ENCODE results near the gene ATP6V0E2.
"Not testable (repeated sequence)": the region's sequence is repeated elsewhere in the genome, so short reads cannot be mapped to it uniquely, and the experiment has no call there.

ATP6V0E2 gene

DNA sequence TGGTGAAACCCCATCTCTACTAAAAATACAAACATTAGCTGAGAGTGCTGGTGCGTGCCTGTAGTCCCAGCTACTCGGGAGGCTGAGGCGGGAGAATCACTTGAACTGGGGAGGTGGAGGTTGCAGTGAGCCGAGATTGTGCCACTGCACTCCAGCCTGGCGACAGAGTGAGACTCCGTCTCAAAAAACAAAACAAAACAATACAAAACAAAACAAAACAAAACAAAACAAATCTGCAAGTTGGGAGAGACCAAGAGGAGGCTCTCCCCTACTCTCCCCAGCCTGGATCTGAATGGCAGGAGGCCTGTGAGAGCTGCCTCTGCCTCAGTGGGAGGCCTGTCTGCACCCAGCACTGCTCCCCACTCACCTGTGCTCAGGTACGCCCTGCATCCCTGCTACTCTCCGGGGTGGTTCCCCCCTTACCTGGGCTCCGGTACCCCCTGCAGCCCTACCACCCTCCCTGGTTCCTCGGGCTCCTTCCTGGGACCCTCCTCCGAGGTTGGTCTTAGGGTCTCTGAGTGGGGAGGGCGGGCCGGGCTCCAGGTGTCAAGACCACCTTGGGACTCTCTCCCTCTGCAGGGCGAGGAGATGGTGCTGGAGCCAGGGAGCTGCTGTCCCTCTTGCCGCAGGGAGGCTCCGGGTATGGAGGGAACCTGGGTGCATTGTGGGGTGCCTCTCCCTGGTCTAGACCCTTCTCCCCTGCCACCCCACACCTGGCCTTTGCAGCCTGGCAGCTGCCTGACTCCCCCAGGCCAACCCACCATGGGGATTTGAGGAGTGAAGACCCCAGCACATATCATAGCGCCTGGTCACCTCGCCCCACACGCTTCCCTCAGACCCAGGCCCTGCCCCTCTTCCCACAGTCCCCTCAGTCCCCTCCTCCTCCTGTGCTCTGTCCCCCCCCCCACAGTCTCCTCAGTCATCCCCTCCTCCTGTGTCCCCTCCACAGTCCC, 45.1 kb upstream of the ATP6V0E2 start:
- no peaks in the 10 kb centered on the region for H3K4me1 ChIP-seq (ENCODE audit: insufficient read depth, low read length, severe bottlenecking)
- TF ChIP-seq, protein P1, sequence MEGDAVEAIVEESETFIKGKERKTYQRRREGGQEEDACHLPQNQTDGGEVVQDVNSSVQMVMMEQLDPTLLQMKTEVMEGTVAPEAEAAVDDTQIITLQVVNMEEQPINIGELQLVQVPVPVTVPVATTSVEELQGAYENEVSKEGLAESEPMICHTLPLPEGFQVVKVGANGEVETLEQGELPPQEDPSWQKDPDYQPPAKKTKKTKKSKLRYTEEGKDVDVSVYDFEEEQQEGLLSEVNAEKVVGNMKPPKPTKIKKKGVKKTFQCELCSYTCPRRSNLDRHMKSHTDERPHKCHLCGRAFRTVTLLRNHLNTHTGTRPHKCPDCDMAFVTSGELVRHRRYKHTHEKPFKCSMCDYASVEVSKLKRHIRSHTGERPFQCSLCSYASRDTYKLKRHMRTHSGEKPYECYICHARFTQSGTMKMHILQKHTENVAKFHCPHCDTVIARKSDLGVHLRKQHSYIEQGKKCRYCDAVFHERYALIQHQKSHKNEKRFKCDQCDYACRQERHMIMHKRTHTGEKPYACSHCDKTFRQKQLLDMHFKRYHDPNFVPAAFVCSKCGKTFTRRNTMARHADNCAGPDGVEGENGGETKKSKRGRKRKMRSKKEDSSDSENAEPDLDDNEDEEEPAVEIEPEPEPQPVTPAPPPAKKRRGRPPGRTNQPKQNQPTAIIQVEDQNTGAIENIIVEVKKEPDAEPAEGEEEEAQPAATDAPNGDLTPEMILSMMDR (IDR thresholded peaks at IDR 0.05; ENCODE audit: low read length): no peak
- no peak for TF ChIP-seq EZH2 (IDR thresholded peaks at IDR 0.05; ENCODE audit: borderline replicate concordance, low read length)
- no peak overlapping the region for H3K4me2 ChIP-seq (ENCODE audit: low read length)
- H2AFZ ChIP-seq (ENCODE audit: low read length): no peak overlapping the region
- no peaks in the 10 kb centered on the region for H3K9me2 ChIP-seq (ENCODE audit: low read depth, low read length)
- H3F3A ChIP-seq (ENCODE audit: insufficient read depth, low read length): no peaks in the 10 kb centered on the region
- no peaks in the 10 kb centered on the region for H3K9me3 ChIP-seq (ENCODE audit: low read length)
- no peak overlapping the region for H3K4me3 ChIP-seq (ENCODE audit: low read depth, low read length, poor library complexity, severe bottlenecking)
- no peak overlapping the region for H3K9ac ChIP-seq (ENCODE audit: low read length)
- no peaks in the 10 kb centered on the region for H4K20me1 ChIP-seq (ENCODE audit: insufficient read depth, low read length)
- no peaks in the 10 kb centered on the region for H3K79me2 ChIP-seq (ENCODE audit: insufficient read depth, low read length)
- H3K27me3 ChIP-seq (ENCODE audit: insufficient read depth, low read length): peaks cover 17% of the 10 kb centered on the region; the same call in 1 of the 2 replicates
- no peaks in the 10 kb centered on the region for H3K36me3 ChIP-seq (ENCODE audit: insufficient read depth, low read length)
- H3K27ac ChIP-seq (ENCODE audit: low read depth, low read length, poor library complexity, severe bottlenecking): no peak overlapping the region

DNA sequence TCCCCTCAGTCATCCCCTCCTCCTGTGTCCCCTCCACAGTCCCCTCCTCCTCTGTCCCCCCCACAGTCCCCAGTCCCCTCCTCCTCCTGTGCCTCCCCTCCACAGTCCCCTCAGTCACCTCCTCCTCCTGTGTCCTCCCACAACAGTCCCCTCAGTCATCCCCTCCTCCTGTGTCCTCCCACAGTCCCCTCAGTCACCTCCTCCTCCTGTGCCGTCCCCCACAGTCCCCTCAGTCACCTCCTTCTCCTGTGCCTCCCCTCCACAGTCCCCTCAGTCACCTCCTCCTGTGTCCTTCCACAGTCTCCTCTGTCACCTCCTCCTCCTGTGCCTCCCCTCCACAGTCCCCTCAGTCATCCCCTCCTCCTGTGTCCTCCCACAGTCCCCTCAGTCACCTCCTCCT, 43.2 kb upstream of the ATP6V0E2 start:
- not testable (repeated sequence) for H3K36me3 ChIP-seq (ENCODE audit: insufficient read depth, low read length); H3K27ac ChIP-seq (ENCODE audit: low read depth, low read length, poor library complexity, severe bottlenecking); H4K20me1 ChIP-seq (ENCODE audit: insufficient read depth, low read length); H3K79me2 ChIP-seq (ENCODE audit: insufficient read depth, low read length); H3K9me3 ChIP-seq (ENCODE audit: low read length); H3K9ac ChIP-seq (ENCODE audit: low read length); H3F3A ChIP-seq (ENCODE audit: insufficient read depth, low read length); H3K4me2 ChIP-seq (ENCODE audit: low read length); H3K4me3 ChIP-seq (ENCODE audit: low read depth, low read length, poor library complexity, severe bottlenecking); H3K9me2 ChIP-seq (ENCODE audit: low read depth, low read length); H3K4me1 ChIP-seq (ENCODE audit: insufficient read depth, low read length, severe bottlenecking); H2AFZ ChIP-seq (ENCODE audit: low read length)
- peaks cover 17% of the 10 kb centered on the region; the same call in 1 of the 2 replicates for H3K27me3 ChIP-seq (ENCODE audit: insufficient read depth, low read length)

DNA sequence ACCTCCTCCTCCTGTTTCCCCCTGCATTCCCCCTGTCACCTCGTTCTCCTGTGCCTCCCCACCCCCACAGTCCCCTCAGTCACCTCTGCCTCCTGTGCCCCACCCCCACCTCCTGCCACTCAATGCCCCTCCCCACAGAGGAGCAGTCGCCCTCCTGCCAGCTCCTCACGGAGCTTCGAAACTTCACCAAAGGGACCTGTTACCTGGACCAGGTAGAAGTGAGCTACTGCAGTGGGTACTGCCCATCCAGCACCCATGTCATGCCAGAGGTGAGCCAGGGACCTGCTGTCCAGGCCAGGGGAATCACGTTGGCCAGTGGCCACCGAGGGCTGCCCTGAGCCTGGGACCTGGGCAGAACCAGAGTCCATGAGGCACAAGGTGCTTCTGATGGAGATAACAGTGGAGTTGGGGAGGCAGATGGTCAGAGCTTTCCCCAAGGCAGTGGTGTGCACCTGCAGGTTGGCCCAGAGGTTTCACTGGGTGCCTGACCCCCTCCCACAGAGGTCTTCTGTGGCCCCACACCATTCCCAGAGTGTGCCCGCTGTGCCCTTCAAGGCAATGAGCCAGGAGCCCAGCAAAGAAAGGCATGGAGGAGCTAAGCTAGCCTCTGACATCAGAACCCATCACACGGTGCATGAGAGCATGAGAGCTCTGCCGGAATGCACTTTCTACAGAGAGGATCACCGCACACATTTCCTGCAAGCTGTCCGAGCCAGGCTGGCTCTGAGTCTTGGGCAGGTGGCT, 42.6 kb upstream of the ATP6V0E2 start:
- Histone ChIP-seq H3K4me3 (ENCODE audit: low read depth, low read length, poor library complexity, severe bottlenecking) (no peak overlapping the region), H3K79me2 (ENCODE audit: insufficient read depth, low read length) (no peaks in the 10 kb centered on the region), H3F3A (ENCODE audit: insufficient read depth, low read length) (no peaks in the 10 kb centered on the region), H3K9ac (ENCODE audit: low read length) (no peak overlapping the region), H3K27ac (ENCODE audit: low read depth, low read length, poor library complexity, severe bottlenecking) (no peak overlapping the region), H2AFZ (ENCODE audit: low read length) (no peak overlapping the region), H3K9me2 (ENCODE audit: low read depth, low read length) (no peaks in the 10 kb centered on the region), H3K36me3 (ENCODE audit: insufficient read depth, low read length) (no peaks in the 10 kb centered on the region), H3K9me3 (ENCODE audit: low read length) (no peaks in the 10 kb centered on the region), H3K27me3 (ENCODE audit: insufficient read depth, low read length) (peaks cover 16% of the 10 kb centered on the region; the same call in 1 of the 2 replicates), H3K4me1 (ENCODE audit: insufficient read depth, low read length, severe bottlenecking) (no peaks in the 10 kb centered on the region), H4K20me1 (ENCODE audit: insufficient read depth, low read length) (no peaks in the 10 kb centered on the region), H3K4me2 (ENCODE audit: low read length) (no peak overlapping the region)
- TF ChIP-seq, protein P1 (IDR thresholded peaks at IDR 0.05; ENCODE audit: low read length): no peak
- no peak for TF ChIP-seq EZH2 (IDR thresholded peaks at IDR 0.05; ENCODE audit: borderline replicate concordance, low read length)

Data from OCI-LY1 (cell line).